ENCODE measurements around the gene PRR14L. TPM values are rescaled to one million over a fixed set of nuclear protein-coding genes. Genes with fewer than 3 reads are reported as not detected.

Gene PRR14L
- 15.4 and 15.7 TPM in 2 replicates for total RNA-seq

GRCh38 chr22:31749636-31750364 lies at the start of gene PRR14L:
Gene PRR14L (minus strand): TSS chr22:31750132. CDS start chr22:31738860, 11,272 bp downstream.

DNA sequence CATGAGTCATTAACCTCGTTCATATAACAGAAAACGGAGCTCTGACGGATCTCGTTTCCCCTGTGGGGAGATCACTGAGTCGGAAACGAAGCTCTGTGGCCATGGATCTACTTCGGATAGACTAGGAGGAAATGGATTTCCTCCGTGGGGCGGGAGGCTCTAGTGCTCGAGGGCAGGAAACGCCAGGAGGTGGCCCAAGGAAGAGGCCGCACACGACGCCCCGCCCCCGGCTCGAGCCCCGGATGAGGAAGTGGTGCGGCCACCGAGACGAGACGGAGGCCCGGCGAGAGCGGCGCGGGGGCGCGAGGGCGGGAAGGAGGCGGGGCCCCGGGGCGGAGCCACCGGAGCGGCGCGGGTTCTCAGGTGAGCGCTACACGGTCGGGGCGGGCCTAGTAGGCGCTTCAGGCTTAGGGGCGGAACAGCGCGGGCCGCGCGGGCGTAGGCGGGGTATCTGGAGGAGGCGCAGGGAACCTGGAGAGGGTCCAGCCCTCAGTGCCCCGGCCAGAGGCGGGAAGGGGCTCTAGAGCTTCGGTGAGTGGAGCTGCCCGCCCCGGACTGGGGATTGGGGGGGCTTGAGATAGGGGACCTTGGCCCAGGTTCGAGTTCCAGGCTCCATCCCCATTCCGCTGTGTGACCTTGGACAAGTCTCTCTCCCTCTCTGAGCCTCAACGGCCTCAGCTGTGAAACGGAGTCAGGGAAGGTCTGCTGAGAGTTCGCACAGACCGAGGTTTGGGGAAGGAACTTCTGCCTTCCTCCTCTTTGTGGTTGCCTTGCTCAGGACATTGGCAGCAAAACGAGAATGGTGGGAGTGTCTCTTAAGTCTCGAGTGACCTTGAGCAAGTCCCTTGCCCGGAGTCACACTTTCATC lies 3.9 kb upstream of the PRR14L start, which contains the start of gene DEPDC5:
DEPDC5 (plus strand) TSS at position 386 of the 868 bp plus-strand sequence. CDS start 903 bp downstream, outside the sequence.

GRCh38 chr22:31661851-31662667 lies 87.9 kb downstream of the PRR14L start, which contains the start of gene PISD:
Gene PISD (minus strand): TSS chr22:31662215. CDS start chr22:31662208, 7 bp downstream.

Other genes with a start within 250 kb of the PRR14L start
- 32.6 and 33.6 TPM in 2 replicates for gene PISD, start 87.9 kb downstream of the PRR14L start, total RNA-seq
- gene DEPDC5, start 3.9 kb upstream of the PRR14L start, total RNA-seq, result 12.9 and 17.3 TPM in 2 replicates
- gene YWHAH, start 194.4 kb upstream of the PRR14L start, total RNA-seq, result 91.8 and 106 TPM in 2 replicates

All from smooth muscle cell of trachea (primary cell).